ENCODE measurements around the gene KLK15.

The KLK15 gene

DNA sequence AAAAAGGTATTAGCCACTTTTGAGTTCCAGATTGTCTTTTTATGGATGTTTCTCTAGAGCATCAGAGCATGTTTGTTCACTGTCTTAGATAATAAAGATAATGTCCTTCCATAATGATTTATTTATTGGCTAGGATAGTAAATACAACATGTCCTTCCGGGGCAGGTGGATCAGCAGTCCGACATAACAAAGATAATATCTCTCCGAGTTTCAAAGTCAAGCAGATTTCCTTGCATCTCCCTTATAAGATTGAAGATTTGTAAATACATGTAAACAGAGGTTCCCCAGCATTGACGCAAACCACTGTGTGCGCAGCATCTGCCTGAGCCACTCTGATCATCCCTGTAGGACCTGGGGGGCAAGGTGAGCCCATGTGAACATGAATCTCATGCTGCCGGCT, 8.8 kb upstream of the KLK15 start:
- no peak for DNase-seq

DNA sequence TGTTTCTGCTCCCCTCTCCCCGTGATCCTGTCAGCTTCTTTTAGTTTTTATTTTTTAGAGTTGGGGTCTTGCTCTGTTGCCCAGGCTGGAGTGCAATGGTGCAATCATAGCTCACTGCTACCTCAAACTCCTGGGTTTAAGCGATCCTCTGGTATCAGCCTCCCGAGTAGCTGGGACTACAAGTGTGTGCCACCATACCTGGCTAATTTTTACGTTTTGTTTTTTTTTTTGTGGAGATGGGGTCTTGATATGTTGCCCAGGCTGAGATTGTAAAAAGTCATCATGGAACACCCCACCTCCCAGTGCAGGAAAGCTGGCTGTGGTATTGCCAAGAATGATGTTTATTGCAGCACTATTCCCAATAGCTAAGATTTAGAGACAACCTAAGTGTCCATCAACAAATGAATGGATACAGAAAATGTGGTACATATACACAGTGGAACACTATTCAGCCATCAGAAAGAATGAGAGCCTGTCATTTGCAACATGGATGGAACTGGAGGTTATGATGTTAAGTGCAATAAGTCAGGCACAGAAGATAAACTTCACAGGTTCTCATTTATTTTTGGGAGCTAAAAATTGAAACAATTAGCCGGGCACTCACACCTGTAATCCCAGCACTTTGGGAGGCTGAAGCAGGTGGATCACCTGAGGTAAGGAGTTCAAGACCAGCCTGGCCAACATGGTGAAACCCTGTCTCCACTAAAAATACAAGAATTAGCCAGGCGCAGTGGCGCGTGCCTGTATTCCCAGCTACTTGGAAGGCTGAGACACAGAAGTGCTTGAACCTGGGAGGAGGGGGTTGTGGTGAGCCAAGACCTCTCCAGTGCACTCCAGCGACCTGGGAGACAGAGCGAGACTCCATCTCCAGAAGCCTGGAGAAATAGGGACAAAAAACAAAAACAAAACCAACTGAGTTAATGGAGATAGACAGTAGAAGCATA, 6.6 kb upstream of the KLK15 start:
- no peak for DNase-seq

DNA sequence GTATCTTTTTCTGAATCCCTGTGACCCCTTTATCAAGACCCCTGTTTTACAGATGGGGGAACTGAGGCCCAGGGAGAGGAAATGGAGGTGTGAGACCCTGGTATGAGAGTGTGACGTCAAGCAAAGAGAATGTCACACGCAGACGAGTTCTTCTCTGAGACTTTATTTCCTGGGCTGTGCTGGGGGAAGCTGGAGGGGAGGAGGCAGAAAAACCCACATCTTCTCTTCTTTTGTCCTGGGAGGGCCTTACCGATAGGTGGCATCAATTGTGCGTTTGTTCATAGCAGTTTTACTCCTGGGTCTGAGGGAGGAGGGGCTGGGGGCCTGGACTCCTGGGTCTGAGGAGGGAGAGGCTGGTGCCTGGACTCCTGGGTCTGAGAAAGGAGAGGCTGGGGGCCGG, 4.9 kb upstream of the KLK15 start:
- DNase-seq: no peak

DNA sequence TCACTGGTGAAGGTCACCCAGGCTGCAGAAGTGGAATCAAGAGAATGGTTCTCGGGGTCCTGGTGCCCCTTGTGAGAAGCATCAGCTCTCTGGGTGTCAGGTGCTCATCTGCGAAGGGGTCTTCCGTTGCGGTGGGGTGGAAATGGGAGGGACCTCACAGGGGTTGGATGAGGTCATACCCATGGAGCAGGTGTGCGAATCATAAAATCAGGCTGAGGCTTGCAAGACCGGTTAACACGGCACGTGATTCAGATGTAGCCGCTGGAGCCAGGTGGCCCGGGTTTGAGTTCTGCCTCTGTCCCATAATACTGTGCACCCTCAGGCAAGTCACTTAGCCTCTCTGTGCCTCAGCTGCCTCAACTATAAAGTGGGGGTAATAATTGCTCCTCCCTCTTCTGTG, 3.9 kb upstream of the KLK15 start:
- DNase-seq: no peak

DNA sequence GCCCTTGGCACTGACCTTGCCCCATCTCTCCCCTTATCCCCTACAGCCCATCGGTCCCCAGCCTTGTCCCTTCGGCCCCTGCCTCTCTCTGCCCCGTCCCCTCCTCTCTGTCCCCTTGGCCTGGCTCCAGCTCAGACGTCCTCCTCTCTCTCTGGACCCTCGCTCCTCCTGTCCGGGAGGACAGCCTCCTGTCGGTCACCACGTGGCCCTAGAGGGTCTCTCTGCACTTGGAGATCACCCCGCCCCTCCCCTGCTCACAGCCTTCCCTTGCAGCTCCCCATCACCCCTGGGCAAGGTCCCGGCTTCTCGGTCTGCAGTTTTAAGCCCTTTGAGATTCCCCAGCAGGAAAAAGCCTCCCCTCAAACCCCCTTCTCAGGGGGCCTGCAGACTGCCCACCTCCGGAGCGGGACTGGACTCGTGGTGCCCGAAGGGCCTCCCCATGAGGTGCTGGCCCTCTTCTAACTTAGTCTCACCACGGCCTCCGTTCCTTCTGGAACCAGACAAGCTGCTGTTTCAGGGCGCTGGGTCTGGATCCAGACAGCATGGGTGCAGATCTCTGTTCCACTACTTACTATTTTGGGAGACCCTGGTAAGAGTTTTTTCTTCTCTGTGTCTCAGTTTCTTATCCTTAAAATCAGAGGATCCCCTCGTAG, 3.3 kb upstream of the KLK15 start:
- DNase-seq: no peak

DNA sequence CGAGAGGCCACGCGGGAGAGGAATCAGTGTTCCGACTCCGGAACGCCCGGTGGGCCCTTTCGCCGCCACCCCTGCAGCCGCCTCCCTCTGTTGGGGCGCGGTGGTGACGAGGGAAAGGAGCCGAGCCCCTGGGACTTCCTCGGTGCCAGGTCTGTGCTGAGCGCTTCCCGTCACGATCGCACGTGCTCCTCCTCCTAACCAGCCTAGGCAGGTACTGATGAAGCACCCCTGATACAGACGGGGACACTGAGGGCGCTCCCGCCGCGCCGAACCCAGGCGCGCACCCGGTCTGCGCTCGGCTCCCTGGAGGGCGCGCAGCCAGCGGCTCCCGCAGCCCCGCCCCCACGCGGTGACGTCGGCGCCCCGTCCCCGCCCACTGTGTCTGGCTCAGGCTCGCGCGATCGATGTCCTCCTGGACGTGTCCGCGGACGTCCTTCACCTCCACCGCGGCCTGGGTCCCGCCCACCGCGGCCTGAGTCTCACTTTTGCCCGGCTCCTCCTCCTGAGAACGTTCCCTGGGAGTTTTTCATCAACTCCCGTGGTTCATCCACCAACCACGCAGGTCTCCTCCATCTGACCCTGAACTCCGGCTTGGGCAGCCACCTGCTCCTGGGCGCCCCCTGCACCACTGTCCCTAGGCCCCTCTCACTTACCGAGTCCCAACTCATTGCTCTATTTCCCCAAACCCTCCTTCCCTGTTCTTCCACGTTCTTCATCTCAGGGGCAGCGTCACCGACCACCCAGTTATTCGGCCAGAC, 2.6 kb upstream of the KLK15 start:
- peak; percentile 4 to 32 for DNase-seq

DNA sequence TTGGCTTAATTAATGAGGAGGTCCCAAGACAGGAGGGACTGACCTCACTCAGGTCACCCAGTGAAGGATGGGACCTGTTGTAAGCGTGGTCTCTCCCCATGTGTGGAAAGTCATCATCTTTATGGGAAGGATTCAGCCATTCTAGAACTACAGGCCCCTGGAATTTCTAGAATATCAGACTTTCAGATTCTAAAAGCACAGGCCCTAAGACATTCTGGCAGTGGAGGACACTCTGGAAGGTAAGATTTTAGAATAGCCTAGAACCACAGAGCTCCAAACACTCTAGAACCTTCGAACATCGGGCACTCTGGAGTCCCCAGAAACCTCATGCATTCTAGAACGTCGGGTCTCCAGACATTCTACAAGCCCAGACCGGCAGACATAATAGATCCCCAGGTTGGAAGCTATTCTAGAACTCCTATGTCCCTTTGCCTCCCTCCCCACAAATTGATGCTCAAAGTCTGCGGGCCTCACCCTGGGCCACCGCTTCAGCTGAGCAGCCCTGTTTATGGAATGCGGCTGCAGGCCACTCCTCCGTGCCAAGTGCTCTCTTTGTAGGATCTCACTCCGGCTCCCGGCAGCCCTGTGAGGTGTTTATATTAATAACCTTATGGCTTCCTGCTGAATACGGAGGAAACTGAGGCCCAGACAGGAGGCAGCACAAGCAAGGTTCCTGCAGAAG, 1.9 kb upstream of the KLK15 start:
- DNase-seq: no peak

DNA sequence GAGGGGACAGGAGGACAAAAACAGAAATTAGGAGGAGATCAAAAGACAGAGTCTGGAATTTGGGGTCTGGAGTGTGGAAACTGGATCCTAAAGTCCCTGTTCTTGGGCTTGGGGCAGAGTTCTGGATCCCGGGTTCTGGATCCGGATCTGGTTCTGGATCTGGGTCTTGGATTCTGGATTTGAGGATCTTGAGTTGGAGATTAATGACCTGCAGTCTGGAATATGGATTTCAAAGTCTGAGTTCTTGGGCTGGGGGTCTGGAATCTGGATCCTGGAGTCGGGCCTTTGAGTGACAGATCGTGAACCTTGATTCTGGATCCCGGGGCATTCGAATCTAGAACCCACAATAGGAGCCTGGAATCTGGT, 411 bp upstream of the KLK15 start:
- no peak for DNase-seq

DNA sequence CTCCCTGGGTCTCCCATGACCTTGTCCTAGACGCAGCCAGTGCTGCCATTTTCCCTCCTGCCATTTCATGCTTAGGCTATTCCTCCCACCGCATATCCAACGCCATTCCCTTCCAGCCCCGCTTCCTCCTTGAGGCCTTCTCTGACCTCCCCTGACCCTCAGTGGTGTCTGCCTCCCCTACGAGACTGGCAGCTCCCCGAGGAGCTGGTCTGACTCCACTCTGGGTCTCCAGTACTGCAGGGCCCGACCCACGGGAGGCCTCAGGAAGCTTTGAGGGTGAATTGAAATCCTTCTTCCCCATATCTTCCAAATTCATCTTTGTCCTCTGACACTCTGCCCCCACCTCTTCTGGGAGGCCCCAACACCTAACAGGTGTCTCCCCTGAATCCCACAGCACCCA, 708 bp downstream of the KLK15 start:
- DNase-seq: no peak

DNA sequence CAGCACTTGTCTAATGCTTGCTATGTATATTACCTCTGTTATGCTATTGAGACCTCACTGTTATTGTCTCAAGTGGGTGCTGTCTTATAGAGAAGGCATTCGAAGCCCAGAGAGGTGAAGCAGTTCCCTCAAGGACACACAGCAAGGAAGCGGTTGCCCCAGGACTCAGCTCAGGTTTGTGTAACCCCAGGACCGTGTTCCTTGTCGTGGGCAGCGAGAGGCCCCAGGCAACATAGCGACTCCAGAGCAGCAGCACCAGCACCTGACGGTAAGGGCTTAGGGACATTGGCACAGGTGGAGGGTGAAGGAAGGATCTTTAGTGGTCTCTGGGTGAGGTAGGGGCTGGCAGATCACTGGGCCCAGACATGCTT, 2.4 kb downstream of the KLK15 start:
- DNase-seq: no peak

DNA sequence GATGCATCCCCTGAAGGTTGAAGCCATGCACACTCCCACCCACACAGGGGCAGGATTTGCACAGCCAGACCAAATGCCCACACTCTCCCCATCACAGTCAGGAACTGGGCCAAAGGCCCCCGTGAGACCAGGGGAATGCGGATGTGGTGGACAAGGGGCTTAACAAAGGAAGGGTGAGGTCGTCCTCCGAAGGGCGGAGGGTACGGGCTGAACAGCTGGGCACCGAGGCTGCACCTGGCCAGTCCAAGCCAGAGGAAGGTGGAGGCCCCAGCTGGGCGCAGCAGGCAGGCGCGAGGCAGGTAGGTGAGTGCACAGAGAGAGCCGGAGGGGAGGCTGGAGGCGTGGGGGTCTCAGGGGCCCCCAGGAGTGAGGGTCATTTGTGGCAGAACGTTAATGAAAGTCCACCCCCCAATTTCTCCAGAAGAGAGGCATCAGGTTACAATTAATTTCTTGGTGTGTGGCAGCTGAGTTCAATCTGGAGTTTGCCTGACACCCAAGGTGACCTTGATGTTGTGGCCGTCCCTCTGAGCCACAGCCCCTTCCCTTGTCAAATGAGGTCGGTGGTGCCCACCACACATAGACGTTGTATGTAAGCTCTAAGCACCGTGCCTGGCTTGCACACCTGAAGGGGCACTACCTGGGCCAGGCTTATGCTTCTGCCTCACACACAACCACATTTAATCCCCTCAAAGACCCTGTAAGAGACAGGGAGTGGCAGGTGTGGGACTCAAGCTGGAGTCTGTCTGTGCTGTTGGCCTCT, 2.9 kb downstream of the KLK15 start:
- no peak for DNase-seq

DNA sequence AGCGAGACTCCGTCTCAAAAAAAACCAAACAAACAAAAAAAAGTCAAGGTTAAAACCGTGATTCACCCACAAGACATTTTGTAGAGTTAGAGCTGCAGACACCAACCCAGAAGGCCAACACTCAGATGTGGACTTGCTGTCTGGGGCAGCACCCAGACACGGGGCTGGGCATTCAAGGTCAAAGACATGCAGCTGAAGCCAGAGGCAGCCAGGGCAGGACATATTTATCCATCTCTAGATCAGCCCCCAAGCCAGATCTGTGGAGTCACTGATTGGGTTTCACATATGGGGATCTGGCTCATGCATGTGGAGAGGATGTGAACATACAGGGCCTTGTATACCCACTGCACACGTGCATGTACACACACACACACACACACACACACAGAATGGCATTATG, 3.6 kb downstream of the KLK15 start:
- DNase-seq: no peak

DNA sequence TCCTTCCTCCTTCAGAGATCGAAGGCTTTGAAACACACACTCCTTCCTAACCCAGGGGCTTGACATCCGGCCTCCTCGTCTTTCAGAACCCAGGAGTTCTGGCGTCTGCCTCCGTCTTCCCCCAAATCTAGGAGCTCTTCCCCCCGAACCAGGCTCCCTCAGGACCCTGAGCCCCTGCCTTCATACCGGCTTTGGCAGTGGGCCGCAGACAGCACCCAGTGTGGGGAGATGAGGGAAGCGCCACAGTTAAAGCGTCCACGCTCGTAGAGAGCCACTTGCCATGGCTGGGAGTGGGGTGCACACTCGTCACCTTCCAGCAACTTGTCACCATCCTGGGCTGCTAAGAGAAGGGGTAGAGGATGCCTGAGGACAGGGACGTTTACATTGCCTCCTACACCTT, 5.9 kb downstream of the KLK15 start:
- no peak for DNase-seq

DNA sequence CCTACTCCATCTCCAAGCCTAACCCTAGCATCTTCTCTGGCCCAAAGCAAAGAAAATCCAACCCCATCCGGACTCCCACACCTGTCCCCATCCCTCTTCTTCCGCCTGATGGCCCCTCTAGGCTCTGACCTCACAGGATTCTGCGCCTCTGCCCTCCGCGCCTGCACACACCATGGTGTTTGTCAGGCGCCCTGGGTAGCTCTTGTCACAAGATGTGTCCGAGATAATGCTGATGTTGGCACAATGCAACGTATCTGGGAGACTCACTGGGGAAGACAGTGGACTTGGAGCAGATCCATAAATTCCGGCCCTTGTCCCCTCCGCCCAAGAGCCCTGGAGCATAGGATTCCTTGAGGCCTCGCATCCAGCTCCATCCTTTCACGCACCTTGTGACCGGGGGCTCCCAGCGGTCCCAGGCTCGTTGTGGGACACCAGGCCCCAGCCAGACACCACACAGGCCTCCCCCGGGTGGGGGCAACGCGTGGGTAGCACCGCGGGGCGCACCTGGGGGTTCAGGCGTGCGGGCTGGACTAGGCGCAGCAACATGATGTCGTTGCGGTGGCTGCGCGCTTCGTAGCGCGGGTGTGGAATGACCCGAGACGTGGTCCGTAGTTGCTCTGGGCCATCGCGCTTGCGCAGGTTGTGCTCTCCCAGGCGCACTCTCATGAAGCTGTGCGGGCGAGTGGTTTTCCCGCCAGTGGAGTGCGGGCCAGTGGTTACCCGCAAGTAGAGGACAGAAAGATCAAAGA, 6.7 kb downstream of the KLK15 start:
- no peak for DNase-seq

DNA sequence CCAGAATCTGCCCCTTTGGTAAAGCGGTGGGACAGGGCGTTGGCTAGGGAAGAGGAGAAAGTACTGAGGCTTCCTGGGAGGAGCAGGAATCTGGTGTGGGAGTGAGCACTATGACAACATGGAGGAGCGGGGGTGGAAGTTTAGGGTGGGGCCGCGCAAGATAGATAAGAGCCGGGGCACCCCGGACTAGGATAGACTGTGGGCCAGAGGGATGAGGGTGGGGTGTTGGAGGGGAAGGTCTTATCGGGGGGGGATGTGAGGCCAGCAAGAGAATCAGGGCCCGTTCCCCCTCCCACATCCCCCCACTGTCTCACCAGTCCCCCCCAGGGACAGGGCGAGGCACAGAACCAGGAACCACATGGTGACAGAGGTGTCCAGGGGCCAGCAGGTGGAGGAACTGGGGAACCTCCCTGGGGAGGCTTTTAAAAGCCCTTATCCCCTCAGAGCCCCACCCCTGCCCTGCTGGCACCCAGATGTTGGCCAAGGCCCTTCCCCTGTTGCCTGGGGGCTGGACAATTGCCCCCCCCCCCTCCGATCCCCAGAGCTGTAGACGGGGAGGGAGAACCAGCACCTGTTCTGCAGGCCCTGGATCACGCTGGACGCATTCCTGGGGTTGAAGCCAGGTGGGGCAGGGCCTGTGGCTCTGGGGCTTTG, 9.9 kb downstream of the KLK15 start, which contains the start of gene KLK1:
KLK1 (minus strand) TSS at position 399 of the 654 bp plus-strand sequence; CDS start at position 360, 39 bp downstream.
- no peak for DNase-seq

DNA sequence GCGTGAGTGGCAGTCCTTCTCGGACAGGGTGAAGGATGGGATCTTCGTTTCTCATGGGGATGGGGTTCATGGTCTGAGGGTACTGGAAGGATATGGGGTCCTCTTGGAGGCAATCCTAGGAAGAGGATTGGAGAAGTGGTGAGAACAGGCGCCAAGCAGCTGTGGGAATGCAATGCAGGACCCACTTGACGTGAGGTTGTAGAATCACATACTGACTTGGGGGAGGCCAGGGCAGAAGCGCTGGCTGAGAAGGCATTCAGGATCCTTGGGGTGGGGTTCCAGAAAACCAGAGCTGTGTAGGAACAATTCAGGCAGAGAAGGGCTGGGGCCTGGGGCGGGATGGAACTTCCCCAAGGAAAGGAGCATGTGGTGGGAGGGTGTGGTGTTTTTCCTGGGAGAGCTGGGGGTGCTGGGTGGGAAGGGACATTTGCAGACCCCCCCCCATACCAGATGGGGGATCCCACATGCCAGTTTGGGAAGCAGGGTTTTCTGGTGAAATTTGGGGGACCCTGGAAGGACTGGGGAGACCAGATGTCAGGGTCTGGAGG, 10.6 kb downstream of the KLK15 start:
- DNase-seq: no peak

DNA sequence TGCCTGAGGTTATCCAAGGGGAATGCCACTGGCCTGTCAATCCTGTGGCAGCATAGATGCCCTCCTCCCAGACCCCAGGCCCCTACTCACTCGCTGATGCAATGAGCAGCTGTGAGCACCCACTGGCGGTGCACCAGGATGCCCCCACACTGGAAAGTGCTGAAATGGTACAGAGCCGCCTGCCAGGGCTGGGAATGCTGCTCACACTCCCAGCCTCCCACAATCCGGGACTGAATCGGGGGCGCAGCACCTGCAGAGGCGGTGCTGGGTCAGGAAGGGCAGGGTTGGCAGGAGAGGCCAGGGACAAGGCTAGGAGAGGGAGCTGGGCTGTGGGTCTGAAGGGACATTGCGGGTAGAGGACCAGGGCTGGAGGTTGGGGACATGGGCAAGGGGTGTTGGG, 11.8 kb downstream of the KLK15 start:
- no peak for DNase-seq

DNA sequence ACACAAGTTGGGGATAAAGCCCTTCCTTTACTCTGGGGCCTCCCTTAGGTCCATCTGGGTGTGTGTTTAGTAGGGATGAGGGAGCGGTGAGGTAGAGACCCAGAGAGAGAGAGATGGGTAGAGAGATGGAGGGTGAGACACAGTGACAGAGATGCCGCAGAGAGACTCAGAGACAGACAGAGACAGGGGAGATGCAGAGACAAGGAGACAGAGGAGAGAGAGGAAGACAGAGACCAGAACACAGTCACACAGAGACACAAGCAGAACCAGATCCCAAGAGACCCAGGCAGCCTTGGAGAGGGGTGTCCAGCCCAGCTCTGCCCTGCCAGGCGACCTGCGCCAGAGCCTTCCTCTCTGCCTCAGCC, 12.1 kb downstream of the KLK15 start:
- DNase-seq: no peak

DNA sequence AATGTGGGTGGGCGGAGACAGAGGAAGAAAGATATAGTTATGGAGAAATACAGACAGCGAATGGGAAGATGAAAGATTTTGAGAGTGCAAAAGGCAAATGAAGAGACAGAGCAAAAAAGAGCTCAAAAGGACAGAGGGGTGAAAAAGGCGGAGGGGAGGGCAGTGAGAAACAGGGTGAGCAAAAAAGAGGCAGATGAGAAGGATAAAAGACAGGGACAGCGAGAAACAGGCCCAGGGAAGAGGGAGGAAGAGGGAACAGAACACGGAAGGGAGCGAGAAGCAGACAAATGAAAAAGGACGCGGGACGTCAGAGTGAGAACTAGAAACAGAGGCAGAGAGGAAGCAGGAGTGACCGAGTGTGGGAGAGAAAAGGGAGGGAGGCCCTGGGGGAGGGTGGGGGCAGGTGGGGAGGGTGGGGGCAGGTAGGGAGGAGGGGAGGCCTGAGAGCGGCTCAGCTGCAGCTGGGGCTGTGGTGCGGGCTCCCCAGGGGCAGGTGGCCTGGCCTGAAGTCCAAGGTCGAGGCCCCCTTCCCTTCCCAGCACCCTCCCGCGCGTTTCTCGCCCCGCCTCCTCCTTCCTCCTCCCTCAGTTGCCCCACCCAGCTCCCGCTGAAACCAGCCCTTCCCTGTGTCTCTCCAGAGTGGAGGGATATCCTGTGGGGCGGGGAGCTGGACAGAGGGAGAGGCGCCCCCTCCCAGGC, 12.7 kb downstream of the KLK15 start:
- DNase-seq: no peak

DNA sequence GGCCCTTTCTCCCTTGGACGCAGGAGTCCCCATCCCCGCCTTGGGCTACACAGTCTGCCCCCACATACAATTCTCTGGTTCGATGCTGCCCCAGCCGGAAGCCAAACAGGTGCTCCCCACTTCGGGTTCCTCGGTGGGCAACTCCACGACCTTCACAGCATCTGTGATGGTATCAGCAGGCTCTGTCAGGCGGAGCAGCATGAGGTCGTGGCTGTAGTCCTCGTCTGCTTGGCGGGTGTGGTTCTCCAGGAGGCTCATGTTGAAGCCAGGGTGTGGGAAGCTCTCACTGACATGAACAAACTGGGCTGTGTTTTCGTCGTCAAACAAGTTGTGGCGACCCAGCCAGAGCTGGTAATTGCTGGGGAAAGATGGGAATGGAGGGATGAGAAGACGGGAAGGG, 13.3 kb downstream of the KLK15 start:
- no peak for DNase-seq

All from NCI-H524 (cell line).